CD1c-positive myeloid dendritic cell (primary cell): ENCODE data around the gene IKZF3.
"Not testable (repeated sequence)": the region's sequence is repeated elsewhere in the genome, so short reads cannot be mapped to it uniquely, and the experiment has no call there.

Experiments used
- DNase-seq: peaks from one replicate; pipeline ENCODE4 v3.0.0-alpha.2; 2016; ENCODE audit errors: extremely low spot score

The IKZF3 gene

GRCh38 chr17:39755554-39756379 is 108.3 kb downstream of the IKZF3 start:
- DNase-seq = peak; percentile 23

DNA sequence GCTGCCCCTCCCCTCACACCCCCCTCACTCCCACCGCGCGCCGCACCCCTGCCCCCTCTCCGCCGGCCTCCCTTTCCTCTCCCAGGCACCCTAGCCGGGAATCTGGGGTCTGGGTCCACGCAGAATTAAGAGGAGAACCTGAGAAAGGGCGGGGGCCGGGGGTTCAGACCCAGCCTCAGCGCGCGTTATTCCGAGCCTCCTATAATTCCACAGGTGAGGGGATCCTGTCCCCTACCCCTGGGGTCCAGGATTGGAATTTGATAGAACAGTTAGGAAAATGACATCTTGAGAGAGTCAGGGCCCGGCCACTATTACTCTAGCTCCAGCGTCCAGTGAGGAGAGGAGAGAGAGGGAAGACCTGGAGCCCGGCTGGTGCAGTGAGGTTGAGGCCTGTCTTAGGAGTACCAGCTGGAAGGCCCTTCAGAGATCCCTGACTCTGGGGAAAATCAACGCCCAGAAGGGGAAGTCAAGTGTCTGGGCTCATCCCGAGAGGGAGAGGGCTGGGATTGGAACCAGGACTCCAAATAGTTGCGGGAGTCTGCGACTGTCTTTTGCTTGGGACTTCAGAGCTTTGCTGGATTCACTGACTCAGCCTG is 109.1 kb downstream of the IKZF3 start:
- peak; percentile 32 for DNase-seq

DNA sequence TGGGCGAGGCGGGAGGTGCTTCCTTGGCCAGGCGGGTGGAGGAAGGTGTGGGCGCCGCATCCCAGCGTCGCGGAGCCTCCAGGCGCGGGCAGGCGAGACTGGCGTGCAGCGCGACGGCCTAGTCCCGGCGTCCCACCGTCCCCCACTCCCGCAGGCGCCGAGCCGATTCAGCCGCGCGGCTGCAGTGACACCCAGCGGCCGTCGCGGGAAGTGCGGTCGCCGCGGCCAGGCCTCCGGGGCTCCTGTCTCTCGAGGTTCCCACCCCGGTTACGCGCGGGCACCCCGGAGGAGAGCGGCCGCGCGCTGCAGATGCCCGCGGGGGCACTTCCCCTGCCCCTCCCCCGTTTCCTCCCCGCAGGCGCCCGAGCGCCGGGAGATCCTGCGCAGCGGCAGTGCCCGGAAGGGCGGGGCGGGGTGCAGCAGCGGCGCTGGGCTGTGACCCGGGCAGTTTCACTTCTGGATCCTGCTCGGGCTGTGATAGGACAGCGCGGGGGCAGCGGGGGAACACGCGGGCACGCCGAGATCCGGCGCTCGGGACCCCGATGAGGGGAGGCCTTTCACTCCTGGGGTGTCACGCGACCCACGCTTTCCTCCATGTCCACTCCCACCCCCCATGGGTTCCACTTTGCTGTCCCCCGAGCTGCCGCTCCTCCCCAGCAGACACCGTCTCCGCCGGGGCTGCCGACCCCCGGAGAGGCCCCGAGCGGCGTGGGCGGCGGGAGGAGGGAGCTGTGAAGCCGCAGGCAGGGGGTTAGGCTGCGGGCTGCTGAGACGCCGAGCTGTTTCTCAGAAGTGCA is 109.8 kb downstream of the IKZF3 start:
- peak; percentile 98 for DNase-seq

DNA sequence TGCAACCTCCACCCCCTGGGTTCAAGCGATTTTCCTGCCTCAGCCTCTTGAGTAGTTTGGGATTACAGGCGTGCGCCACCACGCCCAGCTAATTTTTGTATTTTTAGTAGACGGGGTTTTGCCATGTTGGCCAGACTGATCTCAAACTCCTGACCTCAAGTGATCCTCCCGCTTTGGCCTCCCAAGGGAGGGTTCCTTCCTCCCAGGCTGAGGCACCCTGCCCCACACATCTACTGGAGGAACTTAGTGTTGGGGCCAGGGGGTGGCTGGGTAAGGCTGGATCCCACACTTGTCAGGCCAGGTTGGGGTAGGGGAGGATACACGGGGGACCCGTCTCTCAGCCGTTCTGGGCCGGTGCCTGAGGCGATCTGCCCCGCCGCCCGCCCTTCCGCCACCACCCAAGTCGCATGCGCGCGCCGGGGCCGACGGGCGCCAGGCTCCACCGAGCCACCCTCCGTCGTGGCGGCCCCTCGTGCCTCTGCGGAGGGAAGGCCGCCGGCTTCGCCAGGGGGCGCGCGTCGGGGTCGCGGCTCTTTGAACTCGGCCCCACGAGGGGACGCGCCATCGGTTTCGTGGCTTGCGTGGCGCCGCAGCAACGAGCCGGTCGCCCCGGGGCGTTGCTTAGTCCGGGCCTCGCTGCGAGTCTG is 110.5 kb downstream of the IKZF3 start:
- no peak for DNase-seq

- no peak for DNase-seq
Measured at GRCh38 chr17:39752241-39752881, 111.8 kb downstream of the IKZF3 start.

GRCh38 chr17:39751637-39752036 is 112.5 kb downstream of the IKZF3 start:
- DNase-seq = no peak

GRCh38 chr17:39751016-39751543 is 113.0 kb downstream of the IKZF3 start:
- no peak for DNase-seq

- DNase-seq = no peak
Measured at GRCh38 chr17:39750131-39751015, 113.7 kb downstream of the IKZF3 start.

DNA sequence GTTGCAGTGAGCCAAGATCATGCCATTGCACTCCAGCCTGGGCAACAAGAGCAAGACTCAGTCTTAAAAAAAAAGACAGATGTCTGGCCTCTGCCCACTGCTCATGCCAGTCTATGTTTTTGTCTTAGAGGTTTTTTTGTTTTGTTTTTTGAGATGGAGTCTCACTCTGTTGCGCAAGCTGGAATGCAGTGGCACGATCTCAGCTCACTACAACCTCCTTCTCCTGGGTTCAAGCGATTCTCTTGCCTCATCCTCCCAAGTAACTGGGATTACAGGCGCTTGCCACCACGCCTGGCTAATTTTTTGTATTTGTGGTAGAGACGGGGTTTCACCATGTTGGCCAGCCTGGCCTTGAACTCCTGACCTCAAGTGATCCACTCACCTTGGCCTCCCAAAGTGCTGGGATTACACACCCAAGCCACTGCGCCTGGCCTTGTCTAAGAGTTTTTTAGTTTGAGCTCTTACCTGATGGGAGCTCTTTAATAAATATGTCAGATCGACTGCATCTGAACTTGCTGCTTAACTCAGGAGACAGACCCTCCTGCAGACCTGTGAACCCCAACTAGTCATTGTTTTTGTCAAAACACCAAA is 115.6 kb downstream of the IKZF3 start:
- DNase-seq = not testable (repeated sequence)

DNA sequence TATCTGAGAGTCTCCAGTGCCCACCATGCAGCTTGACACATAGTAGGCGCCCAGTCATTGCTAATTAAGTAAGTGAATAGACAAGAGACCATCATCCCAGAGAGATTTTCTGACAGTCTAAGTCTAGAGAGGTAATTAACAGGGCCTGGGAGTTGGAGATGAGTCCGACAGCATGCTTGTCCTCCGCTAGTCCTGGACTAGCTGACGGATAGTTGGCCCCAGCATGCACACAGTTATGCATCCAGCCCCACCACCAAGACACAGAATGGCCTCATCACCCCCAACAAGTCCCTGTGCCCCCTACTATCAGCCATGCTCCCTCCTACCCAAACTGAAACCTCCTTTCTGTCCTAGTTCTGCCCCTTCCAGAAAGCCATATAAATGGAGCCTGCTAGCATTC is 116.4 kb downstream of the IKZF3 start:
- DNase-seq = no peak

DNA sequence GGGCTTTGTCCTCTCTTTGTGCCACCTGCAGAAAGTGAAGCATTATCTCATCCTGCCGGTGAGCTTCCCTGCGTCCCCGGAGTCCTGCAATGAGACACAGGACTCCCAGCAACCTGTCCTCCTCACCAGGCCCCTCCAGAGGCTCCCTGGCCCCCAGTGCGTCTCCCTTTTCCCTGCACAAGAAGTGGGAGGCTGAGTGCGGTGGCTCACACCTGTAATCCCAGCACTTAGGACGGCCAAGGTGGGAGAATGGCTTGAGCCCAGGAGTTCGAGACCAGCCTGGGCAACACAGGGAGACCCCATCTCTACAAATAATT is 118.0 kb downstream of the IKZF3 start:
- DNase-seq = no peak

GRCh38 chr17:39745335-39746144 is 118.6 kb downstream of the IKZF3 start:
- no peak for DNase-seq

DNA sequence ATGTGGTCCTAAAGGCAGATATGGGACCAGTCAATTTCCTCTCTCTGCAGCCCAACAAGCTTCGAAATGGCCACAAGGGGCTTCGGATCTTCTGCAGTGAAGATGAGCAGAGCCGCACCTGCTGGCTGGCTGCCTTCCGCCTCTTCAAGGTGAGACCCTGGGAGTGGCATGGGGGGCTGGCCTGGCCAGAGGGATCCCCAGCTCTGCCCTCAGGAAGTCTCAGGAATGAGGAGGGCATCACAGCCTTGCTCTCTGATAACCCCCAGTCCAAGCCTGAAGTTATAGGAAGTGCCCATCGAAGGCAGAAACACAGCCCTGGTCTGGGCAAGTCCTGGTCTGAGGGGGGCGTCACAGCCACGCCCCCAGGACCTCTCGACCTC is 119.3 kb downstream of the IKZF3 start:
- DNase-seq = no peak

DNA sequence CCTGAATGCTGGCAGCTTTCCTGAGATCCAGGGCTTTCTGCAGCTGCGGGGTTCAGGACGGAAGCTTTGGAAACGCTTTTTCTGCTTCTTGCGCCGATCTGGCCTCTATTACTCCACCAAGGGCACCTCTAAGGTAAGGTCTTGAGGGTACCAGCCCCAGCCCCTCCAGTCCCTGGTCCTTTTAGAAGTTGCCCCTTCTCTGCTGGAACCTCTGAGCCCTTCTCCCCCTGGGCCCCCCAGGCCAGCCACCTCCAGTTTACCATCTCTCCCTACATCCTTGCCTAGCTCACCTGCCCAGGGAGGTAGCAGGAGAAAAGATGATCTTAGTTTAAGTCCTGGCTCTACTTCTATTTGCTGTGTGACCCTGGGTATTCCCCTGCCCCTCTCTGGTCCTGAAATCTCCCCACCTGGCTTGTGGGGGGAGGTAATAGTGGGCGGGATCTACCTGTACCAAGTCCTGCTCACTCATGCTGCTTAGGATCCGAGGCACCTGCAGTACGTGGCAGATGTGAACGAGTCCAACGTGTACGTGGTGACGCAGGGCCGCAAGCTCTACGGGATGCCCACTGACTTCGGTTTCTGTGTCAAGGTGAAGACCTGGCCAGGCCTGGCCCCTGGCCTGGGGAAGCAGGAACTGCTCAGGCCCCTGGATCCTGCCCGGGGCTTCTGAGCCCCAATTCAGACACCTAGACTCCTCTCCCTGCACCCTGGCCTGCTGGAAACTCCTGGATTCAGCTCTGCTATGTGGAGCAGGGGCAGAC is 119.9 kb downstream of the IKZF3 start:
- no peak for DNase-seq

DNA sequence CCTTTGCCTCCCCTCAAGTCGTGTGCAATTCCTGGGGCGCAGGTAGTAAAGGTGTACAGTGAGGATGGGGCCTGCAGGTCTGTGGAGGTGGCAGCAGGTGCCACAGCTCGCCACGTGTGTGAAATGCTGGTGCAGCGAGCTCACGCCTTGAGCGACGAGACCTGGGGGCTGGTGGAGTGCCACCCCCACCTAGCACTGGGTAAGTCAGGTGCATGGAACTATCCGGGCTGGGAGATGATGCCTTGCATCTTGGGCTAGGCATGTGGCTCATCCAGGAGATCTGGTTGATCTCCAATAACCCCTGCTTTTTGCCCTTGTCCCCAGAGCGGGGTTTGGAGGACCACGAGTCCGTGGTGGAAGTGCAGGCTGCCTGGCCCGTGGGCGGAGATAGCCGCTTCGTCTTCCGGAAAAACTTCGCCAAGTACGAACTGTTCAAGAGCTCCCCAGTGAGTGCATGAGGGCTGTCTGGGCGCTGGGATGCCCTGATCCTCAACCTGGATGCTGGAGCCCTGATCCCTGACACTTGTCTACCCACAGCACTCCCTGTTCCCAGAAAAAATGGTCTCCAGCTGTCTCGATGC is 121.2 kb downstream of the IKZF3 start:
- no peak for DNase-seq

DNA sequence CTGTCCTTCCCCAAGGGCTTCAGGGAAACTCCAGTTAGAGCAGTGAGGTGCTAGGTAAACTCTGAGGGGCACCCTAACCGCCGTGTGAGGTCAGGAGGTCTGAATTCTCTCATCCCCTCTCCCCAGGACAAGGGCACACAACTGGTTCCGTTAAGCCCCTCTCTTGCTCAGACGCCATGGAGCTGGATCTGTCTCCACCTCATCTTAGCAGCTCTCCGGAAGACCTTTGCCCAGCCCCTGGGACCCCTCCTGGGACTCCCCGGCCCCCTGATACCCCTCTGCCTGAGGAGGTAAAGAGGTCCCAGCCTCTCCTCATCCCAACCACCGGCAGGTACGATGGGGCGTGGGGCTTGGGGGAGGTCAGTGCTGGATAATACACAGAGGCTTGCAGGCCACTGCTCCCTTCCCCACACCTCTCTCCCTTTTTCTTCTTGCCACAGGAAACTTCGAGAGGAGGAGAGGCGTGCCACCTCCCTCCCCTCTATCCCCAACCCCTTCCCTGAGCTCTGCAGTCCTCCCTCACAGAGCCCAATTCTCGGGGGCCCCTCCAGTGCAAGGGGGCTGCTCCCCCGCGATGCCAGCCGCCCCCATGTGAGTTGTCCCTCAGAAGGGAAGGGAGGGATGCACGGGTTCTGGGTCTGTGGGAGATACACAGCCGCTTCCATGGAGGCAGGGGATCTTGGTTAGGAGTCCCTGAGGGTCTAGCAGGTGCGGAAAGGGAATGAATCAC is 121.8 kb downstream of the IKZF3 start:
- no peak for DNase-seq

GRCh38 chr17:39740357-39741111 is 123.6 kb downstream of the IKZF3 start:
- no peak for DNase-seq
